HepG2 (cell line): ENCODE measurements around the gene REEP3. TPM values are rescaled to one million over a fixed set of nuclear protein-coding genes. Genes with fewer than 3 reads are reported as not detected.
A peak's percentile ranks its signal among the peaks of the same experiment; 100 is the strongest.

Source experiments
- DMAP1 ChIP-seq: IDR thresholded peaks from 2 replicates; pipeline ENCODE4 v1.6.1; 2016
- ESRRA ChIP-seq: sonication (generic); formaldehyde crosslinking; IDR thresholded peaks from 2 replicates; pipeline ENCODE4 v1.5.1; 2020; ENCODE audit warnings: mild to moderate bottlenecking, low read depth, missing genetic modification reagents
- NPAS2 ChIP-seq: sonication (generic); formaldehyde crosslinking; IDR thresholded peaks from 2 replicates; pipeline ENCODE4 v1.8.0; 2022; ENCODE audit warnings: mild to moderate bottlenecking, missing genetic modification reagents, borderline replicate concordance
- RBM22 ChIP-seq: fragments of 200-400 bp; formaldehyde crosslinking; optimal IDR thresholded peaks from 2 replicates; pipeline ENCODE3; 2017; ENCODE audit warnings: mild to moderate bottlenecking, low read length, moderate library complexity
- RFX5 ChIP-seq: IDR thresholded peaks from 2 replicates; pipeline ENCODE4 v1.6.1; 2011; ENCODE audit warnings: low read depth, low read length, improper control_type of control experiment
- XBP1 ChIP-seq: sonication (generic); formaldehyde crosslinking; IDR thresholded peaks from 2 replicates; pipeline ENCODE4 v1.5.0; 2020; ENCODE audit warnings: missing genetic modification reagents
- ZMYM4 ChIP-seq: sonication (generic); formaldehyde crosslinking; IDR thresholded peaks from 2 replicates; pipeline ENCODE4 v1.8.1; 2023; ENCODE audit warnings: mild to moderate bottlenecking, missing genetic modification reagents
- ZNF563 ChIP-seq: sonication (generic); formaldehyde crosslinking; IDR thresholded peaks from 2 replicates; pipeline ENCODE4 v1.8.0; 2022; ENCODE audit warnings: mild to moderate bottlenecking, moderate library complexity, missing genetic modification reagents
- polyA plus RNA-seq, 8 experiments: library from polyadenylated mRNA; depleted of rRNA in 3 of 8; stranded (reverse) in 7 of 8; unstranded in 1 of 8; fragments of >200 nt; fragmentation: Illumina TruSeq in 4 of 8; extraction: Trizol in 4 of 8; gene quantifications; 2 replicates each; pipeline versions ENCODE4 v1.2.1 to v1.2.3, GENCODE V29; 2011 to 2016; ENCODE audit warnings: low read depth in 4 of 8, missing spikeins in 1 of 8, mixed read lengths in 1 of 8; ENCODE audit not compliant: insufficient read depth in 1 of 8
- total RNA-seq, 5 experiments: library from RNA; depleted of rRNA; stranded (reverse); fragments of >200 nt; fragmentation: Illumina TruSeq; extraction: Trizol; gene quantifications; 2 replicates each; pipeline ENCODE4 v1.2.3, GENCODE V29; 2016; ENCODE audit warnings: low read depth in 1 of 5
- TF ChIP-seq, protein P1 (sequence below): sonication (generic); formaldehyde crosslinking; IDR thresholded peaks from 2 replicates; pipeline ENCODE4 v1.4.0; 2020; ENCODE audit warnings: missing genetic modification reagents
- TF ChIP-seq, protein P2 (sequence below): sonication (generic); formaldehyde crosslinking; conservative IDR thresholded peaks from 2 replicates; pipeline ENCODE4 v1.4.0; 2020; ENCODE audit warnings: mild to moderate bottlenecking, missing genetic modification reagents, moderate library complexity
- TF ChIP-seq, protein P3 (sequence below): IDR thresholded peaks from 2 replicates; pipeline ENCODE4 v1.6.1; 2012; ENCODE audit warnings: inconsistent platforms

REEP3 gene
- total and polyA plus RNA-seq, 2 of the 13 experiments (the other 11 are each of a cell fraction or from before 2014, with no cell fraction given), result 7.1 to 31.4 TPM

DNA sequence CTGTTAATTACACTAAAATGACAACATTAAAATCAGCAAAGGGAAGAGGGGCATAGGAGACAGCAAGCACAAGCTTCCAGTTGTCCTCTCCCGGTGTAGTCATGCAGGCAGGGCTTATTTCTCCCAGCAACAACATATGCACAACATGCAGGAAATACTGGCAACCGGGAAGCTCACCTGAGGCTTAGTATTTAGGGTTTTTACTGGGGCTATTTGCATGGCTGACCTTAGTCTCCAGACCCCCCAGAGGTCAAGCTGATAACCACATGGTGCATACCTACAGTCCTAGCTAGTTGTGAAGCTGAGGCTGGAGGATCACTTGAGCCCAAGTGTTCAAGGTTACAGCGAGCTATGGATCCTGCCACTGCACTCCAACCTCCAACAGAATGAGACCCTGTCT is 42.6 kb upstream of the REEP3 start (continued):
- TF ChIP-seq, protein P1, sequence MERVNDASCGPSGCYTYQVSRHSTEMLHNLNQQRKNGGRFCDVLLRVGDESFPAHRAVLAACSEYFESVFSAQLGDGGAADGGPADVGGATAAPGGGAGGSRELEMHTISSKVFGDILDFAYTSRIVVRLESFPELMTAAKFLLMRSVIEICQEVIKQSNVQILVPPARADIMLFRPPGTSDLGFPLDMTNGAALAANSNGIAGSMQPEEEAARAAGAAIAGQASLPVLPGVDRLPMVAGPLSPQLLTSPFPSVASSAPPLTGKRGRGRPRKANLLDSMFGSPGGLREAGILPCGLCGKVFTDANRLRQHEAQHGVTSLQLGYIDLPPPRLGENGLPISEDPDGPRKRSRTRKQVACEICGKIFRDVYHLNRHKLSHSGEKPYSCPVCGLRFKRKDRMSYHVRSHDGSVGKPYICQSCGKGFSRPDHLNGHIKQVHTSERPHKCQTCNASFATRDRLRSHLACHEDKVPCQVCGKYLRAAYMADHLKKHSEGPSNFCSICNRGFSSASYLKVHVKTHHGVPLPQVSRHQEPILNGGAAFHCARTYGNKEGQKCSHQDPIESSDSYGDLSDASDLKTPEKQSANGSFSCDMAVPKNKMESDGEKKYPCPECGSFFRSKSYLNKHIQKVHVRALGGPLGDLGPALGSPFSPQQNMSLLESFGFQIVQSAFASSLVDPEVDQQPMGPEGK (CRISPR knock-in tag), result peak; percentile 27; the same call in 1 of the 2 replicates
- TF ChIP-seq ESRRA (0 out of 2 replicates have a peak, but pooled peaks have one; percentile 38), ZMYM4 (peak; percentile 67), RBM22 (peak; percentile 64), ZNF563 (CRISPR knock-in tag) (no peak), RFX5 (peak; percentile 29; the same call in 1 of the 2 replicates), NPAS2 (CRISPR knock-in tag) (no peak), DMAP1 (CRISPR knock-in tag) (no peak), XBP1 (CRISPR knock-in tag) (no peak)
- TF ChIP-seq, protein P2, sequence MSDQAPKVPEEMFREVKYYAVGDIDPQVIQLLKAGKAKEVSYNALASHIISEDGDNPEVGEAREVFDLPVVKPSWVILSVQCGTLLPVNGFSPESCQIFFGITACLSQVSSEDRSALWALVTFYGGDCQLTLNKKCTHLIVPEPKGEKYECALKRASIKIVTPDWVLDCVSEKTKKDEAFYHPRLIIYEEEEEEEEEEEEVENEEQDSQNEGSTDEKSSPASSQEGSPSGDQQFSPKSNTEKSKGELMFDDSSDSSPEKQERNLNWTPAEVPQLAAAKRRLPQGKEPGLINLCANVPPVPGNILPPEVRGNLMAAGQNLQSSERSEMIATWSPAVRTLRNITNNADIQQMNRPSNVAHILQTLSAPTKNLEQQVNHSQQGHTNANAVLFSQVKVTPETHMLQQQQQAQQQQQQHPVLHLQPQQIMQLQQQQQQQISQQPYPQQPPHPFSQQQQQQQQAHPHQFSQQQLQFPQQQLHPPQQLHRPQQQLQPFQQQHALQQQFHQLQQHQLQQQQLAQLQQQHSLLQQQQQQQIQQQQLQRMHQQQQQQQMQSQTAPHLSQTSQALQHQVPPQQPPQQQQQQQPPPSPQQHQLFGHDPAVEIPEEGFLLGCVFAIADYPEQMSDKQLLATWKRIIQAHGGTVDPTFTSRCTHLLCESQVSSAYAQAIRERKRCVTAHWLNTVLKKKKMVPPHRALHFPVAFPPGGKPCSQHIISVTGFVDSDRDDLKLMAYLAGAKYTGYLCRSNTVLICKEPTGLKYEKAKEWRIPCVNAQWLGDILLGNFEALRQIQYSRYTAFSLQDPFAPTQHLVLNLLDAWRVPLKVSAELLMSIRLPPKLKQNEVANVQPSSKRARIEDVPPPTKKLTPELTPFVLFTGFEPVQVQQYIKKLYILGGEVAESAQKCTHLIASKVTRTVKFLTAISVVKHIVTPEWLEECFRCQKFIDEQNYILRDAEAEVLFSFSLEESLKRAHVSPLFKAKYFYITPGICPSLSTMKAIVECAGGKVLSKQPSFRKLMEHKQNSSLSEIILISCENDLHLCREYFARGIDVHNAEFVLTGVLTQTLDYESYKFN (CRISPR knock-in tag), result 0 out of 2 replicates have a peak, but pooled peaks have one; percentile 18
- TF ChIP-seq, protein P3, sequence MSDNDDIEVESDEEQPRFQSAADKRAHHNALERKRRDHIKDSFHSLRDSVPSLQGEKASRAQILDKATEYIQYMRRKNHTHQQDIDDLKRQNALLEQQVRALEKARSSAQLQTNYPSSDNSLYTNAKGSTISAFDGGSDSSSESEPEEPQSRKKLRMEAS, result 0 out of 2 replicates have a peak, but pooled peaks have one; percentile 20
